Gastroesophageal sphincter (tissue), 4 donors: ENCODE results near the gene TLCD5. TPM values are rescaled to one million over a fixed set of nuclear protein-coding genes. Genes with fewer than 3 reads are reported as not detected.

ENCODE experiments used
- ATAC-seq: fragments of 150-250 bp; one replicate; pipeline ENCODE4 v1.9.1; 2016; ENCODE audit warnings: mild to moderate bottlenecking, moderate library complexity
- H3K27ac ChIP-seq, 4 donors: fragments of 200-600 bp; sonication (generic) in 3 of 4; 1 replicate in 3 of 4; 2 replicates in 1 of 4; pipeline ENCODE4 v1.5.1; 2016 to 2019
- H3K27me3 ChIP-seq: fragments of 200-600 bp; sonication (generic); one replicate; pipeline ENCODE4 v1.5.1; 2019
- H3K36me3 ChIP-seq, 2 donors: fragments of 200-600 bp; sonication (generic); one replicate each; pipeline ENCODE4 v1.5.1; 2019; ENCODE audit warnings: control low read depth in 1 of 2
- H3K4me1 ChIP-seq, 3 donors: fragments of 200-600 bp; sonication (generic); 1 replicate in 2 of 3; 2 replicates in 1 of 3; pipeline ENCODE4 v1.5.1; 2016 to 2019; ENCODE audit warnings: control low read depth in 2 of 3
- H3K4me3 ChIP-seq, 2 donors: fragments of 200-600 bp; sonication (generic); one replicate each; pipeline ENCODE4 v1.5.1; 2019; ENCODE audit warnings: mild to moderate bottlenecking in 1 of 2, moderate library complexity in 1 of 2
- H3K9me3 ChIP-seq, 3 donors: fragments of 200-600 bp; sonication (generic); one replicate each; pipeline ENCODE4 v1.5.1; 2017 to 2019; ENCODE audit warnings: control low read depth in 2 of 3
- CTCF ChIP-seq, 4 experiments: fragments of 200-600 bp in 2 of 4; fragments of 450-650 bp in 2 of 4; sonication (generic) in 1 of 4; IDR thresholded peaks; one replicate each; pipeline ENCODE4 v1.5.1; 2017 to 2019; ENCODE audit warnings: antibody characterized with exemption in 4 of 4, mild to moderate bottlenecking in 2 of 4, moderate library complexity in 2 of 4
- EP300 ChIP-seq: sonication (generic); formaldehyde crosslinking; IDR thresholded peaks from one replicate; pipeline ENCODE4 v1.6.1; 2017; ENCODE audit warnings: antibody characterized with exemption, mild to moderate bottlenecking
- POLR2A ChIP-seq, 2 donors: fragments of 450-650 bp; IDR thresholded peaks; one replicate each; pipeline ENCODE4 v1.6.1; 2017; ENCODE audit warnings: antibody characterized with exemption in 2 of 2, mild to moderate bottlenecking in 2 of 2, moderate library complexity in 1 of 2
- POLR2AphosphoS5 ChIP-seq: sonication (generic); formaldehyde crosslinking; IDR thresholded peaks from one replicate; pipeline ENCODE4 v1.6.1; 2017; ENCODE audit warnings: antibody characterized with exemption
- WGBS, 2 donors: methylation state at CpG; one replicate each; pipeline ENCODE4 v1.1.5; 2018; ENCODE audit warnings: low coverage in 1 of 2; 5-methylcytosine and 5-hydroxymethylcytosine counted together
- total RNA-seq, 4 donors: library from RNA; depleted of rRNA; stranded (reverse); fragments of >200 nt; gene quantifications; one replicate each; pipeline ENCODE4 v1.1.0, GENCODE V29; 2016

The TLCD5 gene
- total RNA-seq, 4 donors from 2014 or later = 6.1 to 8.1 (median 7.5) TPM

GRCh38 chr11:120305286-120305685, 19.8 kb upstream of the TLCD5 start:
- no peak overlapping the region for H3K4me3 ChIP-seq
- peaks cover 24% of the 10 kb centered on the region for H3K27me3 ChIP-seq
- no peak for ATAC-seq
- H3K27ac ChIP-seq = no peak overlapping the region
- no peak for TF ChIP-seq CTCF (IDR thresholded peaks at IDR 0.05)
- no peak for TF ChIP-seq POLR2A (IDR thresholded peaks at IDR 0.05)
- no peak for TF ChIP-seq EP300
- TF ChIP-seq POLR2AphosphoS5 = no peak
- 78 to 80% methylated on average over 8 of the region's 12 CpGs for WGBS, 2 donors
- H3K9me3 ChIP-seq = no peaks in the 10 kb centered on the region
- H3K4me1 ChIP-seq = peaks cover 0 to 1% (median 0%) of the 10 kb centered on the region in 3 donors
- no peaks in the 10 kb centered on the region for H3K36me3 ChIP-seq

- H3K27me3 ChIP-seq = peaks cover 24% of the 10 kb centered on the region
- no peaks in the 10 kb centered on the region for H3K36me3 ChIP-seq
- H3K9me3 ChIP-seq = no peaks in the 10 kb centered on the region
- no peaks in the 10 kb centered on the region for H3K4me1 ChIP-seq
- TF ChIP-seq CTCF (IDR thresholded peaks at IDR 0.05) (no peak), EP300 (no peak), POLR2A (IDR thresholded peaks at IDR 0.05) (no peak), POLR2AphosphoS5 (no peak)
- WGBS, 2 donors = 90% methylated on average over 2 of the region's 11 CpGs; no CpG with 5 or more reads in 1 of the 2 donors
- no peak for ATAC-seq
- H3K4me3 ChIP-seq = no peak overlapping the region
- no peak overlapping the region for H3K27ac ChIP-seq
Measured at GRCh38 chr11:120306519-120307242, 18.4 kb upstream of the TLCD5 start.

GRCh38 chr11:120307476-120307875, 17.6 kb upstream of the TLCD5 start:
- Histone ChIP-seq H3K27me3 (peaks cover 24% of the 10 kb centered on the region), H3K4me3 (no peak overlapping the region), H3K4me1 (no peaks in the 10 kb centered on the region), H3K27ac (no peak overlapping the region), H3K9me3 (no peaks in the 10 kb centered on the region), H3K36me3 (no peaks in the 10 kb centered on the region)
- WGBS, 2 donors = 75 to 83% methylated on average over 3 to 4 of the region's 11 CpGs
- ATAC-seq = no peak
- TF ChIP-seq POLR2AphosphoS5 = no peak
- TF ChIP-seq CTCF (IDR thresholded peaks at IDR 0.05) = no peak
- no peak for TF ChIP-seq EP300
- TF ChIP-seq POLR2A (IDR thresholded peaks at IDR 0.05) = no peak

GRCh38 chr11:120308081-120308480, 17.0 kb upstream of the TLCD5 start:
- 50 to 86% methylated on average over 1 to 6 of the region's 7 CpGs for WGBS, 2 donors
- no peak overlapping the region for H3K27ac ChIP-seq
- TF ChIP-seq CTCF (IDR thresholded peaks at IDR 0.05) (no peak), POLR2AphosphoS5 (no peak), EP300 (no peak), POLR2A (IDR thresholded peaks at IDR 0.05) (no peak)

GRCh38 chr11:120310870-120311269, 14.2 kb upstream of the TLCD5 start:
- no peak overlapping the region for H3K27ac ChIP-seq
- peaks cover 20% of the 10 kb centered on the region for H3K27me3 ChIP-seq
- TF ChIP-seq POLR2A (IDR thresholded peaks at IDR 0.05) (no peak), POLR2AphosphoS5 (no peak), EP300 (no peak)
- H3K4me3 ChIP-seq = no peak overlapping the region
- no peaks in the 10 kb centered on the region for H3K36me3 ChIP-seq
- no peak for ATAC-seq
- H3K4me1 ChIP-seq = no peaks in the 10 kb centered on the region
- H3K9me3 ChIP-seq = no peaks in the 10 kb centered on the region
- WGBS, 2 donors = 59 to 74% methylated on average over 2 of the region's 3 CpGs

More at GRCh38 chr11:120308081-120308480, 17.0 kb upstream of the TLCD5 start:
- no peaks in the 10 kb centered on the region for H3K4me1 ChIP-seq
- no peaks in the 10 kb centered on the region for H3K9me3 ChIP-seq
- ATAC-seq = no peak
- no peaks in the 10 kb centered on the region for H3K36me3 ChIP-seq
- no peak overlapping the region for H3K4me3 ChIP-seq
- H3K27me3 ChIP-seq = peaks cover 21% of the 10 kb centered on the region
